Measurements from ENCODE around the gene CTAG2.
"Not testable (repeated sequence)": the region's sequence is repeated elsewhere in the genome, so short reads cannot be mapped to it uniquely, and the experiment has no call there.

CTAG2 gene

GRCh38 chrX:154653413-154653812, at the start of gene CTAG2:
TSS of gene CTAG2 (minus strand) at chrX:154653579. CDS start at chrX:154653515, 64 bp downstream.
- H3K27me3 Mint-ChIP-seq (ENCODE audit: low read depth, poor library complexity); H3K27ac Mint-ChIP-seq; H3K4me3 Mint-ChIP-seq; H3K36me3 Mint-ChIP-seq (ENCODE audit: low read depth); DNase-seq: not testable (repeated sequence)
- Mint-ChIP-seq H3K4me1 (peaks cover 12% of the 10 kb centered on the region), H3K9me3 (peaks cover 59% of the 10 kb centered on the region)

- H3K27ac Mint-ChIP-seq: no peak overlapping the region
- no peaks in the 10 kb centered on the region for H3K36me3 Mint-ChIP-seq (ENCODE audit: low read depth)
- no peak for TF ChIP-seq CTCF (IDR thresholded peaks at IDR 0.05)
- H3K27me3 Mint-ChIP-seq (ENCODE audit: low read depth, poor library complexity): peaks cover 12% of the 10 kb centered on the region
- no peak overlapping the region for H3K4me3 Mint-ChIP-seq
- H3K9me3 Mint-ChIP-seq: peaks cover 73% of the 10 kb centered on the region
- H3K4me1 Mint-ChIP-seq: no peaks in the 10 kb centered on the region
- no peak for DNase-seq
Observed at GRCh38 chrX:154698630-154699248, 45.4 kb upstream of the CTAG2 start.

DNA sequence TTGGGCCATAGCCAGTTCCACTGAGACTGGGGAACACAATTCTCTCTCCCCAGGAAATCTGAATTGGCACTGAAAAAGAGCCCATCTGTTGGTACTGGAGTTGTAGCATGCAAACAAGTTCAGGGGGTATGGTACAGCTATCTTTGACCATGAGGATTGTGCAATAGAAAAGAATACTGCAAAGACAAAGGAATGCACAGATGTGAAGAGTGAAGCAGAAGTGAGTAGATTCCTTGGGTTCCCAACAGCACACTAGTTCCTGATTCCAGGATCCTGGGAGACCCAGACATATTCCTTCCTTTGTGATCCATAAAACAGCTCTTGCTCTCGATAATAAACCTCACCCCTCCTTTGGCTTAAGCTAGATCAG, 43.3 kb upstream of the CTAG2 start:
- Mint-ChIP-seq H3K4me3 (no peak overlapping the region), H3K9me3 (peaks cover 71% of the 10 kb centered on the region), H3K36me3 (ENCODE audit: low read depth) (no peaks in the 10 kb centered on the region), H3K4me1 (no peaks in the 10 kb centered on the region), H3K27ac (no peak overlapping the region), H3K27me3 (ENCODE audit: low read depth, poor library complexity) (peaks cover 10% of the 10 kb centered on the region)
- DNase-seq: no peak
- TF ChIP-seq CTCF (IDR thresholded peaks at IDR 0.05): no peak

GRCh38 chrX:154695911-154696675, 42.7 kb upstream of the CTAG2 start:
- Mint-ChIP-seq H3K27ac (no peak overlapping the region), H3K27me3 (ENCODE audit: low read depth, poor library complexity) (peaks cover 10% of the 10 kb centered on the region), H3K4me3 (no peak overlapping the region), H3K9me3 (peaks cover 71% of the 10 kb centered on the region), H3K36me3 (ENCODE audit: low read depth) (no peaks in the 10 kb centered on the region), H3K4me1 (no peaks in the 10 kb centered on the region)
- no peak for TF ChIP-seq CTCF (IDR thresholded peaks at IDR 0.05)
- DNase-seq: no peak

DNA sequence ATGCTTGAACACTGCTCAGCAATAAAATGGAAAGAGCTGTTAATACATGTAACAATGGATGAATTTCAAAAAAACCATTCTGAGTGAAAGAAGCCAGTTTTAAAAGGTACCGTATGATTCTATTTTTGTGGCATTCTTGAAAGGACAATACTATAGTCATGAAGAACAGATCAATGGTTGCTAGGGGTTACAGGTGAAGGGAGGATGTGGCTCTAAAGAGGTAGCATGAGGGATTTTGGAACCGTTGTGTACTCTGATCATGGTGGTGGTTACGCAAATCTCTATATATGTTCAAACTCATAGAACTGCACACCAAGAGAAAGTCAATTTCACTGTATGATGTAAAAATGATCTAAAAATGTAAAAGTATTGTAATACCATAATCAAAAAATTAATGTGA, 40.0 kb upstream of the CTAG2 start:
- DNase-seq: no peak
- Mint-ChIP-seq H3K27ac (no peak overlapping the region), H3K27me3 (ENCODE audit: low read depth, poor library complexity) (peaks cover 10% of the 10 kb centered on the region), H3K36me3 (ENCODE audit: low read depth) (no peaks in the 10 kb centered on the region), H3K4me1 (no peaks in the 10 kb centered on the region), H3K4me3 (no peak overlapping the region), H3K9me3 (peaks cover 62% of the 10 kb centered on the region)
- TF ChIP-seq CTCF (IDR thresholded peaks at IDR 0.05): no peak

- not testable (repeated sequence) for H3K4me3 Mint-ChIP-seq; H3K4me1 Mint-ChIP-seq; H3K27ac Mint-ChIP-seq; DNase-seq; H3K27me3 Mint-ChIP-seq (ENCODE audit: low read depth, poor library complexity); H3K36me3 Mint-ChIP-seq (ENCODE audit: low read depth)
- H3K9me3 Mint-ChIP-seq: peaks cover 47% of the 10 kb centered on the region
Observed at GRCh38 chrX:154690438-154690837, 37.1 kb upstream of the CTAG2 start.

DNA sequence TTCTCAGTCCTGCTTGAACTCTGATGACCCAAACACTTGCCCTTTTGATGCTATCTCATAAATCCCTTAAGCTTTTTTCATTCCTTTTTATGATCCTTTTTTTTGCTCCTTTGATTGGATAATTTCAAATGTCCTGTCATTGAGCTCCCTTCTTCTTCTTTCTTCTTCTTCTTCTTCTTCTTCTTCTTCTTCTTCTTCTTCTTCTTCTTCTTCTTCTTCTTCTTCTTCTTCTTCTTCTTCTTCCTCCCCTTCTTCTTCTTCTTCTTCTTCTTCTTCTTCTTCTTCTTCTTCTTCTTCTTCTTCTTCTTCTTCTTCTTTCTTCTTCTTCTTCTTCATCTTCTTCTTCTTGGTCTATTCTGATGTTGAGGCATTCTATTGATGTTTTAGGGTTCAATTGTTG, 18.7 kb upstream of the CTAG2 start:
- not testable (repeated sequence) for H3K4me3 Mint-ChIP-seq; H3K4me1 Mint-ChIP-seq; H3K36me3 Mint-ChIP-seq (ENCODE audit: low read depth); DNase-seq; H3K27ac Mint-ChIP-seq
- peaks cover 82% of the 10 kb centered on the region for H3K9me3 Mint-ChIP-seq
- H3K27me3 Mint-ChIP-seq (ENCODE audit: low read depth, poor library complexity): peaks cover 26% of the 10 kb centered on the region

DNA sequence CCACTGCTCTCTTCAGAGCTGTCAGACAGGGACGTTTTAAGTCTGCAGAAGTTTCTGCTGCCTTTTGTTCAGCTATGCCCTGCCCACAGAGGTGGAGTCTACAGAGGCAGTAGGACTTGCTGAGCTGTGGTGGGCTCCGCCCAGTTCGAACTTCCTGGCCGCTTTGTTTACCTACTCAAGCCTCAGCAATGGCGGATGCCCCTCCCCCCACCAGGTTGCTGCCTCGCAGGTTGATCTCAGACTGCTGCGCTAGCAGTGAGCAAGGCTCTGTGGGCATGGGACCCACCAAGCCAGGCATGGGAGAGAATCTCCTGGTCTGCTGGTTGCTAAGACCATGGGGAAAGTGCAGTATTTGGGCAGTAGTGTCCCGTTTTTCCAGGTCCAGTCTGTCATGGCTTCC, 17.5 kb upstream of the CTAG2 start:
- not testable (repeated sequence) for H3K27ac Mint-ChIP-seq; DNase-seq; H3K4me3 Mint-ChIP-seq; H3K4me1 Mint-ChIP-seq; H3K36me3 Mint-ChIP-seq (ENCODE audit: low read depth)
- peaks cover 87% of the 10 kb centered on the region for H3K9me3 Mint-ChIP-seq
- H3K27me3 Mint-ChIP-seq (ENCODE audit: low read depth, poor library complexity): peaks cover 26% of the 10 kb centered on the region
